HepG2 (cell line): Measurements from ENCODE around the gene LDLRAD4.

Source experiments
- ATF6 ChIP-seq: sonication (generic); formaldehyde crosslinking; conservative IDR thresholded peaks from 2 replicates; pipeline ENCODE4 v1.4.0; 2020; ENCODE audit warnings: missing genetic modification reagents
- CTCF ChIP-seq: sonication (generic); formaldehyde crosslinking; IDR thresholded peaks from 2 replicates; pipeline ENCODE4 v1.5.0; 2020; ENCODE audit warnings: mild to moderate bottlenecking, missing genetic modification reagents, moderate library complexity

- no peak for TF ChIP-seq ATF6 (CRISPR knock-in tag)
- TF ChIP-seq CTCF = no peak
These were observed 285.3 kb downstream of the LDLRAD4 start for GRCh38 chr18:13503836-13504235.
